Muscle layer of duodenum (tissue), 2 donors: Measurements from ENCODE around the gene LANCL3.
"Not testable (repeated sequence)": the region's sequence is repeated elsewhere in the genome, so short reads cannot be mapped to it uniquely, and the experiment has no call there.

Experiments
- H3K27ac ChIP-seq: one replicate; pipeline ENCODE4 v1.7.0; 2013; ENCODE audit warnings: mild to moderate bottlenecking, low read length
- H3K27me3 ChIP-seq: one replicate; pipeline ENCODE4 v1.7.0; 2013; ENCODE audit warnings: low read depth, mild to moderate bottlenecking, control low read depth, low read length
- H3K36me3 ChIP-seq, 2 donors: one replicate each; pipeline ENCODE4 v1.7.0; 2013; ENCODE audit warnings: low read length in 2 of 2, control low read depth in 1 of 2, mild to moderate bottlenecking in 1 of 2; ENCODE audit not compliant: insufficient read depth in 2 of 2, control insufficient read depth in 1 of 2
- H3K4me1 ChIP-seq, 2 donors: one replicate each; pipeline ENCODE4 v1.7.0; 2013; ENCODE audit warnings: low read length in 2 of 2, mild to moderate bottlenecking in 2 of 2, control low read depth in 1 of 2, moderate library complexity in 1 of 2; ENCODE audit not compliant: insufficient read depth in 2 of 2, control insufficient read depth in 1 of 2
- H3K4me3 ChIP-seq, 2 donors: one replicate each; pipeline ENCODE4 v1.7.0; 2013; ENCODE audit warnings: low read length in 2 of 2, low read depth in 1 of 2, mild to moderate bottlenecking in 1 of 2
- H3K9me3 ChIP-seq, 2 donors: one replicate each; pipeline ENCODE4 v1.7.0; 2013; ENCODE audit warnings: low read length in 2 of 2, control low read depth in 1 of 2, mild to moderate bottlenecking in 1 of 2; ENCODE audit not compliant: control insufficient read depth in 1 of 2
- donor health status: healthy.

Gene LANCL3

GRCh38 chrX:37573121-37573520, 1.7 kb downstream of the LANCL3 start:
- H3K4me1 ChIP-seq, H3K36me3 ChIP-seq, H3K9me3 ChIP-seq, H3K27ac ChIP-seq, H3K27me3 ChIP-seq, H3K4me3 ChIP-seq: not testable (repeated sequence)

GRCh38 chrX:37578045-37578444, 6.6 kb downstream of the LANCL3 start:
- Histone ChIP-seq H3K36me3 (no peaks in the 10 kb centered on the region), H3K4me1 (no peaks in the 10 kb centered on the region), H3K27ac (no peak overlapping the region), H3K9me3 (no peaks in the 10 kb centered on the region), H3K4me3 (no peak overlapping the region), H3K27me3 (no peaks in the 10 kb centered on the region)

- no peaks in the 10 kb centered on the region for H3K9me3 ChIP-seq
- no peaks in the 10 kb centered on the region for H3K27me3 ChIP-seq
- H3K4me3 ChIP-seq: no peak overlapping the region
- no peaks in the 10 kb centered on the region for H3K36me3 ChIP-seq
- no peaks in the 10 kb centered on the region for H3K4me1 ChIP-seq
- H3K27ac ChIP-seq: no peak overlapping the region
Observed at GRCh38 chrX:37580080-37580479, 8.6 kb downstream of the LANCL3 start.

- not testable (repeated sequence) for H3K27ac ChIP-seq, H3K9me3 ChIP-seq, H3K27me3 ChIP-seq, H3K4me3 ChIP-seq, H3K4me1 ChIP-seq, H3K36me3 ChIP-seq
Observed at GRCh38 chrX:37587337-37587736, 15.9 kb downstream of the LANCL3 start.

GRCh38 chrX:37590047-37590446, 18.6 kb downstream of the LANCL3 start:
- Histone ChIP-seq H3K27me3 (no peaks in the 10 kb centered on the region), H3K36me3 (no peaks in the 10 kb centered on the region), H3K27ac (no peak overlapping the region), H3K4me1 (no peaks in the 10 kb centered on the region), H3K9me3 (no peaks in the 10 kb centered on the region), H3K4me3 (no peak overlapping the region)

- Histone ChIP-seq H3K4me1 (no peaks in the 10 kb centered on the region), H3K27ac (no peak overlapping the region), H3K36me3 (no peaks in the 10 kb centered on the region), H3K27me3 (no peaks in the 10 kb centered on the region), H3K9me3 (no peaks in the 10 kb centered on the region), H3K4me3 (no peak overlapping the region)
Observed at GRCh38 chrX:37594755-37595382, 23.4 kb downstream of the LANCL3 start.

GRCh38 chrX:37599729-37600128, 28.3 kb downstream of the LANCL3 start:
- H3K4me1 ChIP-seq: no peaks in the 10 kb centered on the region
- H3K27me3 ChIP-seq: no peaks in the 10 kb centered on the region
- no peak overlapping the region for H3K27ac ChIP-seq
- H3K4me3 ChIP-seq: no peak overlapping the region
- no peaks in the 10 kb centered on the region for H3K36me3 ChIP-seq
- no peaks in the 10 kb centered on the region for H3K9me3 ChIP-seq

- Histone ChIP-seq H3K27ac (no peak overlapping the region), H3K4me1 (no peaks in the 10 kb centered on the region), H3K36me3 (no peaks in the 10 kb centered on the region), H3K27me3 (no peaks in the 10 kb centered on the region), H3K9me3 (no peaks in the 10 kb centered on the region), H3K4me3 (no peak overlapping the region)
Observed at GRCh38 chrX:37603938-37604409, 32.5 kb downstream of the LANCL3 start.

- Histone ChIP-seq H3K27ac (no peak overlapping the region), H3K9me3 (no peaks in the 10 kb centered on the region), H3K4me1 (no peaks in the 10 kb centered on the region), H3K36me3 (no peaks in the 10 kb centered on the region), H3K27me3 (no peaks in the 10 kb centered on the region), H3K4me3 (no peak overlapping the region)
Observed at GRCh38 chrX:37607243-37607642, 35.8 kb downstream of the LANCL3 start.

- H3K9me3 ChIP-seq: no peaks in the 10 kb centered on the region
- no peaks in the 10 kb centered on the region for H3K36me3 ChIP-seq
- H3K4me1 ChIP-seq: no peaks in the 10 kb centered on the region
- H3K4me3 ChIP-seq: no peak overlapping the region
- H3K27ac ChIP-seq: no peak overlapping the region
- no peaks in the 10 kb centered on the region for H3K27me3 ChIP-seq
Observed at GRCh38 chrX:37608156-37608555, 36.7 kb downstream of the LANCL3 start.

GRCh38 chrX:37609727-37610126, 38.3 kb downstream of the LANCL3 start:
- Histone ChIP-seq H3K27ac (no peak overlapping the region), H3K4me1 (no peaks in the 10 kb centered on the region), H3K9me3 (no peaks in the 10 kb centered on the region), H3K36me3 (no peaks in the 10 kb centered on the region), H3K27me3 (no peaks in the 10 kb centered on the region), H3K4me3 (no peak overlapping the region)

GRCh38 chrX:37613933-37614332, 42.5 kb downstream of the LANCL3 start:
- H3K36me3 ChIP-seq: no peaks in the 10 kb centered on the region
- no peaks in the 10 kb centered on the region for H3K27me3 ChIP-seq
- H3K4me1 ChIP-seq: no peaks in the 10 kb centered on the region
- no peak overlapping the region for H3K4me3 ChIP-seq
- no peaks in the 10 kb centered on the region for H3K9me3 ChIP-seq
- H3K27ac ChIP-seq: no peak overlapping the region
